Heart left ventricle (tissue), 13 donors: ENCODE results near the gene SEC14L2.

Experiments used
- CTCF ChIP-seq, 12 donors: fragments of 200-600 bp; sonication (generic) in 4 of 12; IDR thresholded peaks; one replicate each; pipeline versions ENCODE4 v1.5.0 to v1.8.0; 2018 to 2022; ENCODE audit warnings: antibody characterized with exemption in 12 of 12, mild to moderate bottlenecking in 5 of 12
- POLR2A ChIP-seq, 2 donors: fragments of 450-650 bp; IDR thresholded peaks; one replicate each; pipeline ENCODE4 v1.6.1; 2017; ENCODE audit warnings: antibody characterized with exemption in 2 of 2, mild to moderate bottlenecking in 2 of 2, moderate library complexity in 2 of 2
- donor health status: ischemic (EF 13 %, LVEDD 7.1; RV severe dilation, severe dysfunction).
- donor health status: DM: no; HTN: yes; CAD: no.
- donor health status: DM: no; HTN: no; CAD: no.
- donor health status: ischemic (EF 25% LVEDD 6.9; RV normal size, moderate dysfunction).
- donor health status: ischemic (EF 25% LVEDD 5.7; RV mildly dilated, moderate dysfunction).
- donor health status: ischemic (EF 35%, LVEDD 5.7; RV mildly dilated, moderate dysfunction).
- donor health status: nonischemic (EF 11% LVEDD 7.7; RV severe dilation, severe dysfunction).
- donor health status: DM: yes; HTN: yes; CAD: no.
- donor health status: PGD.
- donor health status: ischemic (EF 29% LVEDD 5.4; RV normal size, mild dysfunction).
- donor health status: nonischemic (EF 23%, LVEDD 6.1; RV moderate dilation, normal function).

GRCh38 chr22:30385942-30386341, 10.9 kb upstream of the SEC14L2 start:
- TF ChIP-seq CTCF (IDR thresholded peaks at IDR 0.05): no peak
- TF ChIP-seq POLR2A (IDR thresholded peaks at IDR 0.05): no peak
